HCT116 (cell line): Measurements from ENCODE around the gene FSHR. TPM values are rescaled to one million over a fixed set of nuclear protein-coding genes. Genes with fewer than 3 reads are reported as not detected.

Experiments
- ATAC-seq: fragments of 200-7000 bp; cut with Tn5 transposase; 2 replicates; pipeline ENCODE4 v1.9.1; 2020; ENCODE audit warnings: mild to moderate bottlenecking, moderate library complexity
- BruUV-seq: library from RNA; stranded (reverse); fragments of 400-500 nt; replicated peaks from 2 replicates; lab custom pipeline; 2021; lab: Mats Ljungman, UMichigan
- CTCF ChIA-PET: fragments of 300-600 bp; sonication (Branson Sonifier 250); formaldehyde crosslinking; loops from one replicate; lab custom pipeline; 2021; ENCODE audit warnings: antibody characterized with exemption; lab: Charles Lee
- POLR2A ChIA-PET: fragments of 300-600, 350-600 bp; sonication (Branson Sonifier 250); formaldehyde crosslinking; loops from one replicate; lab custom pipeline; 2021; ENCODE audit warnings: antibody characterized with exemption; lab: Charles Lee
- RAD21 ChIA-PET, 2 experiments: fragments of 300-600 bp; sonication (Branson Sonifier 250); formaldehyde crosslinking; loops; one replicate each; lab custom pipeline; 2023; ENCODE audit warnings: low total read pairs in 2 of 2; ENCODE audit not compliant: uncharacterized antibody in 2 of 2, unreplicated experiment in 2 of 2, low non-redundant PET in 1 of 2; lab: Charles Lee
- DNase-seq: peaks from one replicate; pipeline ENCODE4 v3.0.0-alpha.2; 2010; ENCODE audit warnings: low read depth, low spot score
- H2AFZ ChIP-seq: fragments of 200-600 bp; shearing (Covaris generic), sonication (generic); 2 replicates; pipeline ENCODE4 v1.6.1; 2017; ENCODE audit warnings: low read depth, mixed run types, mixed read lengths, antibody characterized with exemption, low read length; ENCODE audit not compliant: poor library complexity, severe bottlenecking
- H3K27ac ChIP-seq: 2 replicates; pipeline ENCODE4 v1.5.1; 2012; ENCODE audit warnings: low read depth, low read length
- H3K27me3 ChIP-seq: fragments of 200-600 bp; sonication (generic); 2 replicates; pipeline ENCODE4 v1.6.1; 2016; ENCODE audit warnings: mixed run types, low read length, mixed read lengths; ENCODE audit not compliant: insufficient read depth
- H3K36me3 ChIP-seq, 2 experiments: fragments of 200-500 bp in 1 of 2; fragments of 200-600 bp in 1 of 2; sonication (Bioruptor generic) in 1 of 2; sonication (generic) in 1 of 2; 2 replicates each; pipeline versions ENCODE4 v1.5.1 to v1.6.1; 2014 to 2016; ENCODE audit warnings: low read length in 2 of 2, inconsistent platforms in 1 of 2, mixed read lengths in 1 of 2, mixed run types in 1 of 2; ENCODE audit not compliant: insufficient read depth in 2 of 2, control insufficient read depth in 1 of 2
- H3K4me1 ChIP-seq, 2 experiments: fragments of 200-600 bp in 1 of 2; sonication (generic) in 1 of 2; 2 replicates each; pipeline versions ENCODE4 v1.5.1 to v1.6.1; 2012 to 2017; ENCODE audit warnings: low read length in 2 of 2, inconsistent platforms in 1 of 2, mild to moderate bottlenecking in 1 of 2, mixed read lengths in 1 of 2, mixed run types in 1 of 2, moderate library complexity in 1 of 2; ENCODE audit not compliant: insufficient read depth in 2 of 2, control insufficient read depth in 1 of 2
- H3K4me2 ChIP-seq: fragments of 200-600 bp; sonication (generic); 2 replicates; pipeline ENCODE4 v1.6.1; 2017; ENCODE audit warnings: mixed run types, low read length, mixed read lengths
- H3K4me3 ChIP-seq, 2 experiments: fragments of 200-600 bp in 1 of 2; sonication (generic) in 1 of 2; replicated peaks in 1 of 2; 2 replicates each; pipeline ENCODE4 v1.5.1; 2011 to 2016; ENCODE audit warnings: low read length in 2 of 2, control low read depth in 1 of 2, low read depth in 1 of 2, mild to moderate bottlenecking in 1 of 2, mixed read lengths in 1 of 2, mixed run types in 1 of 2
- H3K79me2 ChIP-seq: fragments of 200-600 bp; sonication (generic); 2 replicates; pipeline ENCODE4 v1.6.1; 2017; ENCODE audit warnings: mild to moderate bottlenecking, mixed run types, low read length, moderate library complexity, mixed read lengths; ENCODE audit not compliant: insufficient read depth
- H3K9ac ChIP-seq: fragments of 200-600 bp; sonication (generic); 2 replicates; pipeline ENCODE4 v1.6.1; 2016; ENCODE audit warnings: low read length, mixed read lengths
- H3K9me2 ChIP-seq: fragments of 200-600 bp; sonication (generic), shearing (Covaris generic); 2 replicates; pipeline ENCODE4 v1.6.1; 2017; ENCODE audit warnings: mixed run types, mild to moderate bottlenecking, moderate library complexity; ENCODE audit not compliant: insufficient read depth
- H3K9me3 ChIP-seq, 2 experiments: fragments of 200-500 bp in 1 of 2; fragments of 200-600 bp in 1 of 2; sonication (Bioruptor generic) in 1 of 2; sonication (generic) in 1 of 2; 2 replicates each; pipeline ENCODE4 v1.6.1; 2014 to 2017; ENCODE audit warnings: low read length in 2 of 2, mixed read lengths in 2 of 2, inconsistent platforms in 1 of 2, low read depth in 1 of 2, mild to moderate bottlenecking in 1 of 2, mixed run types in 1 of 2, moderate library complexity in 1 of 2; ENCODE audit not compliant: control insufficient read depth in 1 of 2, insufficient read depth in 1 of 2
- H4K20me1 ChIP-seq: fragments of 200-600 bp; sonication (generic), shearing (Covaris generic); 2 replicates; pipeline ENCODE4 v1.6.1; 2017; ENCODE audit warnings: mixed run types, mild to moderate bottlenecking, moderate library complexity; ENCODE audit not compliant: insufficient read depth
- CBX3 ChIP-seq: IDR thresholded peaks from 2 replicates; pipeline ENCODE4 v1.6.1; 2012; ENCODE audit warnings: low read depth
- EGR1 ChIP-seq: IDR thresholded peaks from 2 replicates; pipeline ENCODE4 v1.6.1; 2012; ENCODE audit warnings: low read depth
- ELF1 ChIP-seq: IDR thresholded peaks from 2 replicates; pipeline ENCODE4 v1.6.1; 2012; ENCODE audit warnings: low read depth, borderline replicate concordance
- EZH2 ChIP-seq: fragments of 200-600 bp; sonication (generic); IDR thresholded peaks from 2 replicates; pipeline ENCODE4 v1.6.1; 2017; ENCODE audit warnings: antibody characterized with exemption, mixed run types
- EZH2phosphoT487 ChIP-seq: fragments of 200-600 bp; IDR thresholded peaks from 2 replicates; pipeline ENCODE4 v1.6.1; 2018; ENCODE audit warnings: antibody characterized with exemption, borderline replicate concordance
- FOSL1 ChIP-seq: IDR thresholded peaks from 2 replicates; pipeline ENCODE4 v1.6.1; 2012; ENCODE audit warnings: low read depth
- JUND ChIP-seq: IDR thresholded peaks from 2 replicates; pipeline ENCODE4 v1.6.1; 2012
- MAX ChIP-seq: IDR thresholded peaks from 2 replicates; pipeline ENCODE4 v1.6.1; 2012
- POLR2A ChIP-seq: IDR thresholded peaks from 2 replicates; pipeline ENCODE4 v1.7.0; 2011; ENCODE audit warnings: borderline replicate concordance; ENCODE audit not compliant: insufficient read depth, insufficient read length; ENCODE audit errors: extremely low read depth
- RAD21 ChIP-seq: IDR thresholded peaks from 2 replicates; pipeline ENCODE4 v1.6.1; 2012; ENCODE audit warnings: low read depth, mild to moderate bottlenecking
- SIN3A ChIP-seq: IDR thresholded peaks from 2 replicates; pipeline ENCODE4 v1.6.1; 2012; ENCODE audit warnings: low read depth
- SP1 ChIP-seq: IDR thresholded peaks from 2 replicates; pipeline ENCODE4 v1.6.1; 2012; ENCODE audit warnings: low read depth
- SRF ChIP-seq: IDR thresholded peaks from 2 replicates; pipeline ENCODE4 v1.6.1; 2012; ENCODE audit warnings: low read depth
- TCF7L2 ChIP-seq: IDR thresholded peaks from 2 replicates; pipeline ENCODE4 v1.7.0; 2011; ENCODE audit warnings: borderline replicate concordance, inconsistent platforms; ENCODE audit not compliant: insufficient read depth, insufficient read length; ENCODE audit errors: extremely low read depth
- YY1 ChIP-seq: IDR thresholded peaks from 2 replicates; pipeline ENCODE4 v1.6.1; 2011; ENCODE audit warnings: low read length, low read depth, moderate library complexity, mild to moderate bottlenecking; ENCODE audit not compliant: insufficient replicate concordance; ENCODE audit errors: extremely low read depth
- ZBTB33 ChIP-seq: IDR thresholded peaks from 2 replicates; pipeline ENCODE4 v1.6.1; 2011; ENCODE audit warnings: mild to moderate bottlenecking, low read length, moderate library complexity; ENCODE audit not compliant: insufficient replicate concordance; ENCODE audit errors: extremely low read depth
- ZFX ChIP-seq: fragments of 450-650 bp; IDR thresholded peaks from 2 replicates; pipeline ENCODE4 v1.6.1; 2017
- intact Hi-C: fragments of 100-400 bp; cut with micrococcal nuclease; formaldehyde crosslinking; loops from 2 replicates; pipeline ENCODE4 v1.10.0; 2022
- total RNA-seq: library from RNA; stranded (reverse); gene quantifications from one replicate; pipeline ENCODE4 v1.2.1, GENCODE V29; 2021; ENCODE audit not compliant: unreplicated experiment
- TF ChIP-seq, protein P1 (sequence below): IDR thresholded peaks from 2 replicates; pipeline ENCODE4 v1.6.1; 2012
- TF ChIP-seq, protein P2 (sequence below), 3 experiments: fragments of 200-600 bp in 1 of 3; sonication (generic) in 1 of 3; IDR thresholded peaks in 2 of 3; conservative IDR thresholded peaks in 1 of 3; 2 replicates each; pipeline ENCODE4 v1.5.1; 2012 to 2017; ENCODE audit warnings: low read depth in 2 of 3, low read length in 2 of 3, antibody characterized with exemption in 1 of 3, borderline replicate concordance in 1 of 3, control low read depth in 1 of 3, mild to moderate bottlenecking in 1 of 3, mixed read lengths in 1 of 3, mixed run types in 1 of 3, moderate library complexity in 1 of 3; ENCODE audit not compliant: insufficient read depth in 1 of 3

FSHR gene
- total RNA-seq, 1 experiment from 2014 or later = not detected

- no peak for TF ChIP-seq EZH2phosphoT487
- TF ChIP-seq POLR2A = no peak
- no peak for TF ChIP-seq EZH2
- no peak for TF ChIP-seq EGR1
Observed at GRCh38 chr2:48915884-48916283, 238.4 kb downstream of the FSHR start (continued).

- H3K9me2 ChIP-seq = no peaks in the 10 kb centered on the region
- H3K79me2 ChIP-seq = no peaks in the 10 kb centered on the region
- no peaks in the 10 kb centered on the region for H3K9me3 ChIP-seq
- no peak overlapping the region for H3K9ac ChIP-seq
- H3K27me3 ChIP-seq = peaks cover 4% of the 10 kb centered on the region; the same call in 1 of the 2 replicates
- no peak overlapping the region for H3K27ac ChIP-seq
- DNase-seq = no peak
- TF ChIP-seq EZH2phosphoT487 = no peak
- no peak for TF ChIP-seq POLR2A
- TF ChIP-seq EGR1 = no peak
- no peak for TF ChIP-seq SIN3A
- TF ChIP-seq, protein P1, sequence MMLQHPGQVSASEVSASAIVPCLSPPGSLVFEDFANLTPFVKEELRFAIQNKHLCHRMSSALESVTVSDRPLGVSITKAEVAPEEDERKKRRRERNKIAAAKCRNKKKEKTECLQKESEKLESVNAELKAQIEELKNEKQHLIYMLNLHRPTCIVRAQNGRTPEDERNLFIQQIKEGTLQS = no peak
- TF ChIP-seq ZFX = no peak
- no peak for TF ChIP-seq CBX3
- TF ChIP-seq RAD21 = no peak
- TF ChIP-seq JUND = no peak
- TF ChIP-seq ZBTB33 = no peak
- no peak for TF ChIP-seq FOSL1
- no peak for TF ChIP-seq EZH2
- no peak for TF ChIP-seq TCF7L2
- TF ChIP-seq, protein P2, sequence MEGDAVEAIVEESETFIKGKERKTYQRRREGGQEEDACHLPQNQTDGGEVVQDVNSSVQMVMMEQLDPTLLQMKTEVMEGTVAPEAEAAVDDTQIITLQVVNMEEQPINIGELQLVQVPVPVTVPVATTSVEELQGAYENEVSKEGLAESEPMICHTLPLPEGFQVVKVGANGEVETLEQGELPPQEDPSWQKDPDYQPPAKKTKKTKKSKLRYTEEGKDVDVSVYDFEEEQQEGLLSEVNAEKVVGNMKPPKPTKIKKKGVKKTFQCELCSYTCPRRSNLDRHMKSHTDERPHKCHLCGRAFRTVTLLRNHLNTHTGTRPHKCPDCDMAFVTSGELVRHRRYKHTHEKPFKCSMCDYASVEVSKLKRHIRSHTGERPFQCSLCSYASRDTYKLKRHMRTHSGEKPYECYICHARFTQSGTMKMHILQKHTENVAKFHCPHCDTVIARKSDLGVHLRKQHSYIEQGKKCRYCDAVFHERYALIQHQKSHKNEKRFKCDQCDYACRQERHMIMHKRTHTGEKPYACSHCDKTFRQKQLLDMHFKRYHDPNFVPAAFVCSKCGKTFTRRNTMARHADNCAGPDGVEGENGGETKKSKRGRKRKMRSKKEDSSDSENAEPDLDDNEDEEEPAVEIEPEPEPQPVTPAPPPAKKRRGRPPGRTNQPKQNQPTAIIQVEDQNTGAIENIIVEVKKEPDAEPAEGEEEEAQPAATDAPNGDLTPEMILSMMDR (IDR thresholded peaks at IDR 0.05 in 2 of 3, conservative IDR thresholded peaks at IDR 0.05 in 1 of 3; ENCODE audit: borderline replicate concordance in 1 of 3, insufficient read depth in 1 of 3, low read depth in 2 of 3, low read length in 2 of 3) = no peak
- no peak for TF ChIP-seq SP1
- no peak for TF ChIP-seq ELF1
- no peak for TF ChIP-seq MAX
- no peak for TF ChIP-seq SRF
- no peak for TF ChIP-seq YY1
- TF ChIP-seq, all 23 proteins: peak for 0
- no TSS peak for BruUV-seq
- ChIA-PET CTCF (no interaction called here), POLR2A (no interaction called here), RAD21 (no interaction called here)
- intact Hi-C loops = no loop called here
- Histone ChIP-seq H3K4me3 (no peak overlapping the region), H2AFZ (no peak overlapping the region), H3K4me2 (no peak overlapping the region), H3K36me3 (no peaks in the 10 kb centered on the region), H4K20me1 (no peaks in the 10 kb centered on the region), H3K4me1 (no peaks in the 10 kb centered on the region)
- ATAC-seq = no peak; the same call in 1 of the 2 replicates
Observed at GRCh38 chr2:48915227-48915626, 239.1 kb downstream of the FSHR start.
